Renal cortex interstitium (tissue), 11 donors: Measurements from ENCODE around the gene TBCK. TPM values are rescaled to one million over a fixed set of nuclear protein-coding genes. Genes with fewer than 3 reads are reported as not detected.
A peak's percentile ranks its signal among the peaks of the same experiment; 100 is the strongest.

ENCODE experiments used
- DNase-seq, 11 donors: peaks; one replicate each; pipeline ENCODE4 v3.0.0-alpha.2; 2013; ENCODE audit warnings: low read depth in 9 of 11, low spot score in 4 of 11; ENCODE audit errors: extremely low read depth in 1 of 11
- polyA plus RNA-seq, 3 donors: library from polyadenylated mRNA; unstranded; fragments of 120-200 nt; gene quantifications; one replicate each; pipeline ENCODE4 v1.2.1, GENCODE V29; 2013; ENCODE audit not compliant: insufficient read length in 3 of 3

TBCK gene
- polyA plus RNA-seq, 3 donors = 51.4 to 67.8 (median 61.4) TPM

GRCh38 chr4:106301393-106302061 is 14.5 kb downstream of the TBCK start:
- no peak for DNase-seq

- no peak for DNase-seq
These were observed 16.0 kb downstream of the TBCK start for GRCh38 chr4:106299977-106300376.

GRCh38 chr4:106297245-106298035 is 18.6 kb downstream of the TBCK start:
- DNase-seq = no peak

- no peak for DNase-seq
These were observed 21.9 kb downstream of the TBCK start for GRCh38 chr4:106294062-106294461.

GRCh38 chr4:106291678-106292077 is 24.3 kb downstream of the TBCK start:
- DNase-seq = no peak

- no peak for DNase-seq
These were observed 26.3 kb downstream of the TBCK start for GRCh38 chr4:106289737-106290136.

GRCh38 chr4:106287353-106287969 is 28.5 kb downstream of the TBCK start:
- DNase-seq = peak in 8 of 11 donors; percentile 3 to 32 (median 18)

GRCh38 chr4:106286611-106287010 is 29.4 kb downstream of the TBCK start:
- DNase-seq = no peak

GRCh38 chr4:106284227-106284626 is 31.8 kb downstream of the TBCK start:
- DNase-seq = no peak

GRCh38 chr4:106277140-106277675 is 38.8 kb downstream of the TBCK start:
- DNase-seq = no peak

- DNase-seq = no peak
These were observed 42.2 kb downstream of the TBCK start for GRCh38 chr4:106273831-106274230.

GRCh38 chr4:106270736-106271135 is 45.3 kb downstream of the TBCK start:
- no peak for DNase-seq

- DNase-seq = no peak
These were observed 46.3 kb downstream of the TBCK start for GRCh38 chr4:106269711-106270110.

GRCh38 chr4:106268786-106269185 is 47.2 kb downstream of the TBCK start:
- no peak for DNase-seq

- DNase-seq = peak in 5 of 11 donors; percentile 4 to 18 (median 13)
These were observed 49.8 kb downstream of the TBCK start for GRCh38 chr4:106266201-106266600.

GRCh38 chr4:106264331-106264728 is 51.7 kb downstream of the TBCK start:
- DNase-seq = peak in 1 of 11 donors; percentile 4

GRCh38 chr4:106263594-106264330 is 52.2 kb downstream of the TBCK start:
- no peak for DNase-seq

GRCh38 chr4:106261980-106262379 is 54.0 kb downstream of the TBCK start:
- no peak for DNase-seq
